K562 (cell line): ENCODE data around the gene SPPL3. TPM values are rescaled to one million over a fixed set of nuclear protein-coding genes. Genes with fewer than 3 reads are reported as not detected.

Experiments used
- ATAC-seq: fragments of 200-7000 bp; cut with Tn5 transposase; 3 replicates; pipeline ENCODE4 v1.9.1; 2020; ENCODE audit warnings: moderate library complexity
- BruUV-seq: library from RNA; stranded (reverse); fragments of 400-500 nt; replicated peaks from 2 replicates; lab custom pipeline; 2021; lab: Mats Ljungman, UMichigan
- CTCF ChIA-PET: fragments of 300-600 bp; formaldehyde crosslinking; extraction: SDS; loops from one replicate; lab custom pipeline; 2021; ENCODE audit warnings: low intra/inter-chr PET ratio; lab: Yijun Ruan, JAX
- POLR2A ChIA-PET: fragments of 300-600, 350-650 bp; sonication (Branson Sonifier 250); formaldehyde crosslinking; extraction: SDS; loops from one replicate; lab custom pipeline; 2021; ENCODE audit warnings: antibody characterized with exemption, inconsistent platforms; lab: Yijun Ruan, JAX
- DNase-seq, 4 experiments: peaks; one replicate each; pipeline versions ENCODE4 v3.0.0 to v3.0.0-alpha.2; 2011 to 2018; ENCODE audit warnings: low spot score in 3 of 4, mixed read lengths in 3 of 4; ENCODE audit errors: extremely low read depth in 1 of 4
- FAIRE-seq: peaks from 2 replicates; lab custom pipeline; 2011; peaks lifted over from hg19 to GRCh38; lab: Jason Lieb, UNC
- H2AFZ ChIP-seq: 2 replicates; pipeline ENCODE4 v1.6.0; 2011; ENCODE audit warnings: low read depth, low read length, control low read depth, inconsistent platforms
- H3K27ac ChIP-seq: fragments of 200-600 bp; 3 replicates; pipeline ENCODE4 v1.8.0; 2011; ENCODE audit warnings: low read depth, mild to moderate bottlenecking, control low read depth, inconsistent platforms, low read length, moderate library complexity, mixed read lengths; ENCODE audit errors: extremely low read depth
- H3K27me3 ChIP-seq, 2 experiments: fragments of 300-600 bp in 1 of 2; 2 replicates in 1 of 2; 3 replicates in 1 of 2; pipeline versions ENCODE4 v1.6.0 to v1.8.0; 2011; ENCODE audit warnings: inconsistent platforms in 2 of 2, low read length in 2 of 2, mild to moderate bottlenecking in 1 of 2, mixed read lengths in 1 of 2, moderate library complexity in 1 of 2; ENCODE audit not compliant: control insufficient read depth in 2 of 2, insufficient read depth in 2 of 2
- H3K36me3 ChIP-seq: fragments of 300-600 bp; 3 replicates; pipeline ENCODE4 v1.8.0; 2011; ENCODE audit warnings: mild to moderate bottlenecking, low read length, inconsistent platforms; ENCODE audit not compliant: control insufficient read depth, insufficient read depth
- H3K4me1 ChIP-seq, 2 experiments: fragments of 200-600 bp in 1 of 2; replicated peaks in 1 of 2; 2 replicates in 1 of 2; 3 replicates in 1 of 2; pipeline versions ENCODE4 v1.5.1 to v1.8.0; 2011; ENCODE audit warnings: inconsistent platforms in 2 of 2, low read length in 2 of 2, mild to moderate bottlenecking in 1 of 2, mixed read lengths in 1 of 2, moderate library complexity in 1 of 2; ENCODE audit not compliant: control insufficient read depth in 2 of 2, insufficient read depth in 2 of 2
- H3K4me2 ChIP-seq: 2 replicates; pipeline ENCODE4 v1.6.1; 2011; ENCODE audit warnings: low read length, control low read depth, inconsistent platforms, mixed read lengths; ENCODE audit not compliant: insufficient read depth
- H3K4me3 ChIP-seq: fragments of 200-600 bp; sonication (generic), shearing (Covaris generic); 2 replicates; pipeline ENCODE4 v1.5.1; 2016; ENCODE audit warnings: control low read depth, inconsistent platforms
- H3K79me2 ChIP-seq: fragments of 200-600 bp; 3 replicates; pipeline ENCODE4 v1.8.0; 2011; ENCODE audit warnings: low read length, inconsistent platforms; ENCODE audit not compliant: control insufficient read depth, insufficient read depth
- H3K9ac ChIP-seq, 2 experiments: 2 replicates each; pipeline versions ENCODE4 v1.6.0 to v1.6.1; 2011; ENCODE audit warnings: low read depth in 2 of 2, low read length in 2 of 2, control low read depth in 1 of 2, inconsistent platforms in 1 of 2, mild to moderate bottlenecking in 1 of 2, mixed read lengths in 1 of 2; ENCODE audit not compliant: insufficient read depth in 1 of 2
- H3K9me1 ChIP-seq: one replicate; pipeline ENCODE4 v1.6.0; 2011; ENCODE audit warnings: inconsistent platforms, mild to moderate bottlenecking, low read length, moderate library complexity; ENCODE audit not compliant: control insufficient read depth, insufficient read depth
- H3K9me3 ChIP-seq: replicated peaks from 2 replicates; pipeline ENCODE4 v1.5.1; 2011; ENCODE audit warnings: low read depth, low read length, inconsistent platforms; ENCODE audit not compliant: control insufficient read depth, insufficient read depth
- H4K20me1 ChIP-seq: replicated peaks from 2 replicates; pipeline ENCODE4 v1.6.1; 2011; ENCODE audit warnings: low read length, inconsistent platforms, mixed read lengths; ENCODE audit not compliant: control insufficient read depth, insufficient read depth
- ARID2 ChIP-seq: fragments of 450-650 bp; IDR thresholded peaks from 2 replicates; pipeline ENCODE4 v1.6.1; 2017; ENCODE audit warnings: antibody characterized with exemption, mild to moderate bottlenecking
- EHMT2 ChIP-seq: fragments of 450-650 bp; IDR thresholded peaks from 2 replicates; pipeline ENCODE4 v1.6.1; 2018; ENCODE audit warnings: antibody characterized with exemption
- HDAC1 ChIP-seq, 2 experiments: fragments of 450-650 bp; IDR thresholded peaks; 2 replicates each; pipeline ENCODE4 v1.6.1; 2016 to 2017; ENCODE audit warnings: inconsistent platforms in 1 of 2, mild to moderate bottlenecking in 1 of 2, moderate library complexity in 1 of 2
- KLF10 ChIP-seq: fragments of 250-450 bp; sonication (Bioruptor Pico); IDR thresholded peaks from 2 replicates; pipeline ENCODE4 v1.6.1; 2021; ENCODE audit warnings: matching md5 sums
- NR2F6 ChIP-seq: fragments of 450-650 bp; formaldehyde crosslinking; IDR thresholded peaks from 2 replicates; pipeline ENCODE4 v1.4.0; 2020; ENCODE audit warnings: mild to moderate bottlenecking
- SAP30 ChIP-seq: fragments of 200-600 bp; sonication (generic); IDR thresholded peaks from 2 replicates; pipeline ENCODE4 v1.6.1; 2012; ENCODE audit warnings: borderline replicate concordance, low read depth, mild to moderate bottlenecking, moderate library complexity, low read length, control low read depth, inconsistent platforms; ENCODE audit not compliant: insufficient read depth, poor library complexity, severe bottlenecking
- STAT6 ChIP-seq: sonication (generic); formaldehyde crosslinking; IDR thresholded peaks from 2 replicates; pipeline ENCODE4 v1.8.1; 2023; ENCODE audit warnings: mild to moderate bottlenecking, missing genetic modification reagents
- WGBS: fragments of 100-300 bp; shearing (Covaris generic); methylation state at CpG from one replicate; pipeline ENCODE4 v1.1.6; 2016; ENCODE audit warnings: low coverage, mixed read lengths; ENCODE audit not compliant: insufficient coverage; ENCODE audit errors: missing lambda C conversion rate; 5-methylcytosine and 5-hydroxymethylcytosine counted together
- in situ Hi-C: fragments of 300-500 bp; cut with MboI; formaldehyde crosslinking; loops from 4 replicates; pipeline ENCODE4 v1.15.0; 2018; ENCODE audit warnings: inconsistent platforms, mixed read lengths
- intact Hi-C: fragments of 100-400 bp; cut with micrococcal nuclease; formaldehyde crosslinking; loops from 2 replicates; pipeline ENCODE4 v1.14.2; 2022
- polyA plus RNA-seq, 8 experiments: library from polyadenylated mRNA; depleted of rRNA in 4 of 8; stranded (reverse) in 5 of 8; unstranded in 3 of 8; fragments of >200 nt; fragmentation: Nextera tagmentation in 2 of 8; fragmentation: Illumina TruSeq in 1 of 8; extraction: Ambion mirVana in 2 of 8; extraction: Trizol in 1 of 8; gene quantifications; 2 replicates each; pipeline versions ENCODE4 v1.2.1 to v1.2.3, GENCODE V29; 2011 to 2014; ENCODE audit warnings: inconsistent platforms in 1 of 8, missing spikeins in 1 of 8
- total RNA-seq, 7 experiments: library from RNA; depleted of rRNA in 6 of 7; stranded (reverse); fragments of >200 nt in 6 of 7; fragmentation: Illumina TruSeq in 2 of 7; extraction: Trizol in 2 of 7; gene quantifications; 2 replicates each; pipeline versions ENCODE4 v1.2.1 to v1.2.3, GENCODE V29; 2011 to 2021; ENCODE audit warnings: low replicate concordance in 1 of 7

SPPL3 gene
- total and polyA plus RNA-seq, 9 of the 15 experiments (the other 6 are each of a cell fraction or from before 2014, with no cell fraction given): 2.9 to 32.1 (median 7.1) TPM

- peak overlapping the region; percentile 98 for H3K4me3 ChIP-seq
- peaks cover 51% of the 10 kb centered on the region for H3K79me2 ChIP-seq
- WGBS: 4% methylated on average over 12 of the region's 15 CpGs
- peak overlapping the region; percentile 82 for H3K4me2 ChIP-seq
- ATAC-seq (peak; percentile 51; the same call in 2 of the 3 replicates), DNase-seq (no peak), FAIRE-seq (no peak)
- intact Hi-C loops (loop anchor here (5.0 kb wide), 1 partner anchor 46 kb away; no protein-coding TSS in a partner anchor), in situ Hi-C loops (no loop called here)
- CTCF ChIA-PET: no interaction called here
- no peaks in the 10 kb centered on the region for H3K9me3 ChIP-seq
- no peaks in the 10 kb centered on the region for H3K27me3 ChIP-seq
- TF ChIP-seq HDAC1 (IDR thresholded peaks at IDR 0.05): 0 out of 4 replicates have a peak, but pooled peaks of 1 of the 2 experiments have one; percentile 21
- no peak for TF ChIP-seq KLF10 (CRISPR knock-in tag)
- no peak for TF ChIP-seq NR2F6 (CRISPR knock-in tag)
- peak; percentile 1 for TF ChIP-seq SAP30
- TF ChIP-seq STAT6 (CRISPR knock-in tag): no peak
- TF ChIP-seq ARID2: peak; percentile 15; the same call in 1 of the 2 replicates
- no peak for TF ChIP-seq EHMT2
- H3K4me1 ChIP-seq: peaks cover 13 to 21% of the 10 kb centered on the region in 2 experiments; a peak in 4 of 5 replicates
- peak overlapping the region; percentile 84; the same call in 2 of the 3 replicates for H3K27ac ChIP-seq
- POLR2A ChIA-PET: interaction anchor here (0.5 to 5.6 kb wide), 6 partner anchors 10 to 319 kb away, joined by 3 to 40 read pairs (median 4); no protein-coding TSS in a partner anchor
- no peaks in the 10 kb centered on the region for H3K9me1 ChIP-seq
- H3K9ac ChIP-seq: peak overlapping the region; percentile 65 to 96
- BruUV-seq: no TSS peak
- no peak overlapping the region; the same call in 1 of the 2 replicates for H2AFZ ChIP-seq
- no peaks in the 10 kb centered on the region for H4K20me1 ChIP-seq
- H3K36me3 ChIP-seq: peaks cover 16% of the 10 kb centered on the region
These were observed 1.2 kb downstream of the SPPL3 start for GRCh38 chr12:120902846-120903411.
